ENCODE results near the gene TOR4A.

TOR4A gene

DNA sequence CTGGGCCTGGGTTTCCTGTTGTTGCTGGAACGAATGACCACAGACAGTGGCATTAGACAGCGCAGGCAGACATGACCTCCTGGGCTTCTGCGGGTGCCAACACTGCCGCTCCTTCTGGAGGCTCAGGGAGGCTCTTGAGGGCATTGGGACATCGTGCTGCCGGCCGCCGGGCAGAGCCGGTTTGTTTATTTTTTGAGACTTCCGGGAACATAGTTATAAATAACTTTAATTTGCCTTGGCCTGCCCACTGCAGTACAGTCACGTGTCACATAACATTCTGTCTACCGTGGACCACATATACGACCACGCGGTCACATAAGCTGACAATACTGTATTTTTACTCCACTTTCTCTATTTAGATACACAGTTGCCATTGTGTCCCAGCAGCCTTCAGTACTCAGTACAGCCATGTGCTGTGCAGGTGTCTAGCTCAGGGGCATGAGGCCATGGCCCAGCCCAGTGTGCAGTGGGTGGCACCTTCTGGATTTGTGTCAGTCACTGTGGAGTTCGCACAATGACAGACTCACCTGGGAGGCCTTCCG, 8.2 kb upstream of the TOR4A start:
- no peak overlapping the region for H3K27ac ChIP-seq
- no peak for DNase-seq (ENCODE audit: low read depth, low spot score)

DNA sequence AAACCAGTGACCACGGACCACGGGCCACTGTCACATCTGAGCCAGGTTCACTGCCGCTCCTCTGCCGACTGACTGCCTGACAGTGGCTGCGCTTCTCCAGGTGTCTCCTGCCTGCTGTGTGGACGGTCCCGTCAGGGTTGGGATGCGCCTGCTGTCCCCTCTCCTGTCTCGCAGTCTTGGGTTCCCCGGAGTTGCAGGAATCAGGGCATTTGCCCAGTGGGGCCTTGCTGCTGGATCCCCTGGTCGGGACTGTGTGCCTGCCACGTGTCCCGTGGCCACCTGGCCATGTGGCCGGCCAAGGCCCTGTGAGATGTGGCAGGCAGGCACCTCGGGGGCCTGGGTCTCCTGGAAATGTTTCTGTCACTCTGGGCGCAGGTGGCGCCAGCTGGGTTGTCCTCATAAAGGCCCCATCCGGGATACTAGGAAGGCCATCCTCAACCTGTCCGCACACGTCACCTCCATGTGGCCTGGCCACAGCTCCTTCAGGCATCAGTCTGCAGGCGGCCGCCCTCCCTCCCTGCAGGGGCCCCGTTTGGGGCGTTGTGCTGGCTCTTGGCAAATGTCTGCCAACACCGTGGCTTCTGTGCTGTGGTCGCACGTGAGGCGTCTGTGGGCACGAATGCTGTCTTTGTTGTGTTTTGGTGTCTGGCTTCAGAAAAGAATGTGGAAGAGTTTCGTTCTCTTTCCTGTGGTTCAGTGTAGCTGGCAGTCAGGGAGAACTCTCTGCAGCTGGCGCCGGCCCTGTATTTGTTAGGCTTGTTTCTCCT, 6.4 kb upstream of the TOR4A start:
- no peak overlapping the region for H3K27ac ChIP-seq
- DNase-seq (ENCODE audit: low read depth, low spot score) = no peak

DNA sequence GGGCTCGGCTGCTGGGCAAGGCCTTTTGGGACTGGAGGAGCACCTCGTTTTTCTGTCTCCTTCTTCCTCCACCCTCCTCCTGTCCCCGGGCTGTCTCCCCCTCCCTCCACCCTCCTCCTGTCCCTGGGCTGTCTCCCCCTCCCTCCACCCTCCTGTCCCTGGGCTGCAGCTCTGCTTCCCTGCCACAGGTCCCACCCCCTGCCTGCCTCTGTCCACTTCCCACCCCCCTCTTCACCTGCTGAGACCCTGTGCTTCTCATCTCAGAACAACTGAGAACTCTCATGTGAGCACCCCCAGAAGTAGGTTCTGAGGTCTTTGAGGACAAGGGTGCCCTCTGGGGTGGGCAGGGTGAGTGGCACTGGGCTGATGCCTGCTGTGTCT, 5.8 kb upstream of the TOR4A start:
- DNase-seq (ENCODE audit: low read depth, low spot score) = no peak
- no peak overlapping the region for H3K27ac ChIP-seq

DNA sequence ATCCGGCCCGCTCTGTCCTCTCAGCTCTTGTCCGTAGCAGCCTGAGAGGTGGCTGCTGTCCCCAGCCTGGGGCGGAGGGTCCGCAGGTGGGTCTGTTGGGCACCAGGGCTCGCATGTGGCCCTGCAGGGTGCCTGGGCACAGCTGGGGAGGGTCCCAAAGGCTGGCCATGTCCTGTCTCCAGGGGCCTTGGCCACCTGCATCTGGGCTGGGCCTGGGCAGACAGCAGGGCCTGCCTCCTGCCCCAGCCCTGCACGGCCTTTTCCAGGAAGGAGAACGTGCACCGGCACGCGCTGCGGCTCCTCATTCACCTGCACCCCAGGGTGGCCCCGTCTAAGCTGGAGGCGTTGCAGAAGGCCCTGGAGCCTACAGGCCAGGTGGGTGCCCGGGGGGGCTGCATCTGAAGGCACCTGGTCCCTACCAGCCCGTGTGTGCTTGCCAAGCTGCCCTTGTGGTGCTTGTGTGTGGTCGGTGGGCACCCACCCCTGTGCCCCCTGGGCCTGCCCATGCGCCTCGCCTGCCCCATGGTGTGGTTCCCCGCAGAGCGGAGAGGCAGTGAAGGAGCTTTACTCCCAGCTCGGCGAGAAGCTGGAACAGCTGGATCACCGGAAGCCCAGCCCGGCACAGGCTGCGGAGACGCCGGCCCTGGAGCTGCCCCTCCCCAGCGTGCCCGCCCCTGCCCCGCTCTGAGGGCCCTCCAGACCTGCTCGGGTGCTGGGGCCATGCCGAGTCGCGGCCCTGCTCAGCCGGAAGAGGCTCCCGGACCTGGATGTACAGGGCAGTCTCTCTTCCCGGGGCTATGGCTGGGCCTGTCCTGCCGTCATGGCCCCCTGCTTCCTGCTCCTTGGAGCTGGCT, 5.1 kb upstream of the TOR4A start:
- DNase-seq (ENCODE audit: low read depth, low spot score) = no peak
- no peak overlapping the region for H3K27ac ChIP-seq

DNA sequence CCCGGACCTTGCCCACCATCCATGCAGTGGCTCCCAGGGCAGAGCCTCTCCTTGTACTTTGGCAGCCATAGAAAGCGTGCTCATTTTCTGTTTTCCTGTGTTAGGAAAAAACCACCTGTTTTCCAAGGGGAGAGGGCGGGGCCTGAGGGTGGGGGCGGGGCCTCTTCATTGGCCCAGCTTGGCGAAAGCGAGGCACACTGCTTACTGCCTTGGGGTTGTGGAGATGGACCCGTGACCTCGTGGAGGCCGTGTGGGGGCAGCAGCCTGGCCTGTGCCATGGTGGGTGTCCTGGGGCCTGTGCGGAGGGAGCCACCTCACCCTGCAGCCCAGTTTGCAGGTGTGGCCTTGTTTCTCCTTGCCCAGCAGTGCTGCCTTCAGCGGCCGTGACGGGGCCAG, 4.4 kb upstream of the TOR4A start:
- no peak for DNase-seq (ENCODE audit: low read depth, low spot score)
- H3K27ac ChIP-seq = no peak overlapping the region

GRCh38 chr9:137273611-137274320, 3.8 kb upstream of the TOR4A start:
- DNase-seq (ENCODE audit: low read depth, low spot score) = no peak

DNA sequence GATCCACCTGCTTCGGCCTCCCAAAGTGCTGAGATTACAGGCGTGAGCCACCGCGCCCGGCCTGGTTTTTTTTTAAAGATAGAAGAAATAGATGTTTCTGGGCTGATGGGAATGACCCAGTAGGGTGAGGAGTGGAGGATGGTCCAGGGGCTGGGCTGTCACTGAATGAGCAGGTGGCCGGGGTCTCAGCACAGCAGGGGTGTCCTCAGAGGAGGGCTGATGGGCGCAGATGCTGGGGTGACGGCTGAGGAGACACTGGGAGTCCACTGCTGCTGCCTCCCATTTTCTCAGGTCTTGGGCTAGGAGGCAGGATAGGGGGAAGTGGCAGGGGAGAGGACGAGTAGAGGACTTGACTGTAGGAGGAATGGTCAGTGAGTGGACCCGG, 2.3 kb upstream of the TOR4A start:
- no peak for DNase-seq (ENCODE audit: low read depth, low spot score)
- H3K27ac ChIP-seq = no peak overlapping the region

More at GRCh38 chr9:137273611-137274320, 3.8 kb upstream of the TOR4A start:
- peak overlapping the region; percentile 59 for H3K27ac ChIP-seq

- no peak overlapping the region for H3K27ac ChIP-seq
- no peak for DNase-seq (ENCODE audit: low read depth, low spot score)
Observed at GRCh38 chr9:137275588-137276472, 1.7 kb upstream of the TOR4A start.

GRCh38 chr9:137276473-137277328, 825 bp upstream of the TOR4A start:
- peak overlapping the region; percentile 67 for H3K27ac ChIP-seq
- DNase-seq (ENCODE audit: low read depth, low spot score) = no peak

DNA sequence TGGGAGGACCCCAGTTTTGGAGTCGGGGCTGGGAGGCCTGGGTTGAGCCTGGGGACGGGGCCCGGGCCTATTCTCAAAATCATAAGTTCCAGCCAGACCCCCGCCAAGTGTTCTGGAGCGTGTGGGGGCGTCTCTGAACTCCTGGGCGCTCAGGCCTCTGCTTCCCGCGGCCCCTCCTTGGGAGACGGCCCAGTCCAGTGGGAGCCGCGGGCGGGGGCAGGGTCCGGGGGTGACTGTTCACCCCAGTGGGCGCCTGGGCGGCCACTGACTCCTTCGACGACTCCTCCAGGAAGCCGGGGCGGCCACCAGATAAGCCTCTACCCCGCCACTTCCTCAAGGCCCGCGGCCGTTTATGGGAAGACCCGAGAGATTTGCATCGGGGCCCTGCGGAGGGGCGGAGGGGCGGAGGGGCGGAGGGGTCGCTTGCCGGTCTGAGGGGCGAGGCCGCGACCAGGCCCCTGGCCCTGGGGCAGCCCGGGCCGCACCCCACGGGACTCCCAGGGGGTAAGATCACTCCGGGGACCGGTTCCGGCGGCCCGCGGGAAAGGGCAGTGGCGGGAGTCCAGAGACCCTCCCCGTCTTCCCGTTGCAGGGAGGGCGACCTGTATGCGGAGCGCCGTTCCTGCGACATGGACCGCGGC, 655 bp downstream of the TOR4A start:
- DNase-seq (ENCODE audit: low read depth, low spot score) = no peak
- H3K27ac ChIP-seq = peak overlapping the region; percentile 67

- no peak overlapping the region for H3K27ac ChIP-seq
- no peak for DNase-seq (ENCODE audit: low read depth, low spot score)
Observed at GRCh38 chr9:137278721-137279711, 1.5 kb downstream of the TOR4A start.

- DNase-seq (ENCODE audit: low read depth, low spot score) = no peak
- H3K27ac ChIP-seq = no peak overlapping the region
Observed at GRCh38 chr9:137279741-137280473, 2.4 kb downstream of the TOR4A start.

- DNase-seq (ENCODE audit: low read depth, low spot score) = no peak
- H3K27ac ChIP-seq = no peak overlapping the region
Observed at GRCh38 chr9:137280474-137281344, 3.2 kb downstream of the TOR4A start.

DNA sequence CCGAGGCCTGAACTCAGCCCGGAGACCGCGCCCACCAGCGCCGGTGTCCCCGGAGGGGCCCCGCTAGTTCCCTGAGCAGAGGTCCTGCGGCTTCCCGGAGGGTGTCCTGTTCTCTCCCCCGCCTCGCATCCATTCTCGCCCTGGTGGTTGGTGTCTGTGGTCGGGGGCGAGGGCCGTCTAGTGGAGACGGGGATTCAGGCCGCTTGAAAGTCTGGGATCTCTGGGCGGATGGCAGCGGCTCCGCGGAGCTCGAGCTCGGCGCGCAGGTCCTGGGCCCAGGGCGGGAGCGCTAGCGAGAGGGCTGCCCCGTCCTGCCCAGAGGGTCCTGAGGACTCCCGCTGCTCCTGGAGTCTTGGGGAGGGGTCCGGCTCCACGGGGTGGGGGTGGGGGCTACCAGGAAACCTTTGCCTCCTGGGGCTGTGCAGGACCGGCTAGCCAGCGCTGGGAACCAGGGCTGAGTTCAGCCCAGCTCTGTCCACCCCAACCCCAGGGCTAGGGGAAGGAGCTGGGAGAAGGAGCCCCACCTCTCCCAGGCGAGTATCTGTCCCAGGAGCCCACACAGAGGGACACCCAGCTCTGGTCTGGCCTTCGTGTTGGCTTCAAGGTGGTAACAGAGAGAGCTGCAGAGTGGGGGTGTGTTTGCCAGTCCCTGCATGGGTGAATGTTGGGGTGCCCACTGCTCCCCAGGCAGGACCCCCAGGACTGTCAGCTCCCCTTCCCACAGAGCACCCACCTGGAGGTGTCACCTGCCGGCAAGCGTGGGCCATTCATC, 4.0 kb downstream of the TOR4A start:
- no peak overlapping the region for H3K27ac ChIP-seq
- DNase-seq (ENCODE audit: low read depth, low spot score) = no peak

DNA sequence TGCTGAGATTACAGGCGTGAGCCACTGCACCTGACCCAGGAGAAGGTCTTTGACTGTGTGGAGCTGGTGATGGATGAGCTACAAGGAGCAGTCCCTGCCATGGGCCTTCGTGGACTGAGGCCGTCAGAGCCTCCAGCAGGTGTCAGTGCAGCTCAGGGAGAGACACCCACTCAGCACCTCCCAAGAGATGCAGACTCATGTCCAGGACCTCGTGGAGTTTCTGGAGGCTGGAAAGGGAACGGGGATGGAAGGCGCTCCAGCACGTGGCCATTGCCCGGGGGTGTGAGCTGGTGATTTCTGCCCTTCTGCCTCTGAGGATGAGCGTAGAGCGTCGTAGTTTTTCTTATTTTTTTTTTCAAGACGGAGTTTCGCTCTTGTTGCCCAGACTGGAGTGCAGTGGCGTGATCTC, 9.5 kb downstream of the TOR4A start:
- H3K27ac ChIP-seq = no peak overlapping the region
- no peak for DNase-seq (ENCODE audit: low read depth, low spot score)

Measured in epithelial cell of prostate (primary cell).